H1 (cell line): ENCODE results near the gene DCUN1D3.

Experiments
- CBX5 ChIP-seq: fragments of 300-800, 300-1000 bp; sonication (generic); IDR thresholded peaks from 2 replicates; pipeline ENCODE4 v1.7.1; 2016; ENCODE audit warnings: antibody characterized with exemption, low read length, low read depth
- CREB1 ChIP-seq: IDR thresholded peaks from 2 replicates; pipeline ENCODE4 v1.6.1; 2012; ENCODE audit warnings: inconsistent platforms
- CTCF ChIP-seq, 3 experiments: IDR thresholded peaks; 1 replicate in 2 of 3; 2 replicates in 1 of 3; pipeline versions ENCODE4 v1.5.1 to v1.6.1; 2011; ENCODE audit warnings: low read length in 3 of 3, mild to moderate bottlenecking in 3 of 3, inconsistent platforms in 2 of 3, low read depth in 1 of 3, moderate library complexity in 1 of 3; ENCODE audit not compliant: insufficient read depth in 1 of 3; ENCODE audit errors: control extremely low read depth in 1 of 3
- E2F6 ChIP-seq: IDR thresholded peaks from 2 replicates; pipeline ENCODE4 v1.6.1; 2012; ENCODE audit warnings: inconsistent platforms
- POLR2AphosphoS5 ChIP-seq: IDR thresholded peaks from 2 replicates; pipeline ENCODE4 v1.6.1; 2011; ENCODE audit warnings: low read depth, low read length
- RXRA ChIP-seq: IDR thresholded peaks from 2 replicates; pipeline ENCODE4 v1.6.1; 2011; ENCODE audit warnings: low read depth, mild to moderate bottlenecking, low read length, moderate library complexity; ENCODE audit not compliant: insufficient read depth

DNA sequence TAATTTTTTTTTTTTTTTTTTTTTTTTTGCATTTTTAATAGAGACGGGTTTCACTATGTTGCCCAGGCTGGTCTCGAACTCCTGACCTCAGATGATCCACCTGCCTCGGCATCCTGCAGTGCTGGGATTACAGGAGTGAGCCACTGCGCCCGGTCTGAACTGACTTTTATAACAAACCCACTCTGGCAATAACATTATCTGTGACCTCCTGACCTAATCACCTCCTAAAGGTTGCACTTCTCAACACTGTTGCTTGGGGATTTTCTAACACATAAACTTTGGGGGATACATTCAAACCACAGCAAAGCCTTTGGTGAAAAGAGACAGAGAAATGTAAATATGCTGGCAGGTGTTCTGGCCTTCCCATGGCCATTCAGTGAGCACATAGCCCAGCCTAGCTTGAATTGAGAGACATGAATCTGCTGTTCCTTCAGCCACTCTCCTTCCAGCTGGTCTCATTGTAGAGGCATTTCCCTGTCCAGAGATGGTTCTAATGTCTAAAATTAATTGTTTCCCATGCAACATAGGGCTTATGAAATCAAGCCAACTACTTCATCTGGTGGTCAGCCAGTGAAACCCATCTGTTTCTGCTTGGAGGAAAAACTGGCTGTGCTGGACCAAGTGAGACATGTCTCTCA is 28.7 kb upstream of the DCUN1D3 start:
- no peak for TF ChIP-seq CBX5
- no peak for TF ChIP-seq E2F6
- TF ChIP-seq CTCF (IDR thresholded peaks at IDR 0.05; ENCODE audit: control extremely low read depth in 1 of 3, insufficient read depth in 1 of 3, low read depth in 1 of 3, low read length in 3 of 3) = no peak
- no peak for TF ChIP-seq RXRA
- TF ChIP-seq POLR2AphosphoS5 = no peak
- TF ChIP-seq CREB1 = no peak
